Measurements from ENCODE around the gene PCDHB7.
"Not testable (repeated sequence)": the region's sequence is repeated elsewhere in the genome, so short reads cannot be mapped to it uniquely, and the experiment has no call there.

DNA sequence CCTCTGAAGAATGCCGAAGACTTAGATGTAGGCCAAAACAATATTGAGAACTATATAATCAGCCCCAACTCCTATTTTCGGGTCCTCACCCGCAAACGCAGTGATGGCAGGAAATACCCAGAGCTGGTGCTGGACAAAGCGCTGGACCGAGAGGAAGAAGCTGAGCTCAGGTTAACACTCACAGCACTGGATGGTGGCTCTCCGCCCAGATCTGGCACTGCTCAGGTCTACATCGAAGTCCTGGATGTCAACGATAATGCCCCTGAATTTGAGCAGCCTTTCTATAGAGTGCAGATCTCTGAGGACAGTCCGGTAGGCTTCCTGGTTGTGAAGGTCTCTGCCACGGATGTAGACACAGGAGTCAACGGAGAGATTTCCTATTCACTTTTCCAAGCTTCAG is 42.1 kb downstream of the PCDHB7 start:
- TF ChIP-seq, protein P1, sequence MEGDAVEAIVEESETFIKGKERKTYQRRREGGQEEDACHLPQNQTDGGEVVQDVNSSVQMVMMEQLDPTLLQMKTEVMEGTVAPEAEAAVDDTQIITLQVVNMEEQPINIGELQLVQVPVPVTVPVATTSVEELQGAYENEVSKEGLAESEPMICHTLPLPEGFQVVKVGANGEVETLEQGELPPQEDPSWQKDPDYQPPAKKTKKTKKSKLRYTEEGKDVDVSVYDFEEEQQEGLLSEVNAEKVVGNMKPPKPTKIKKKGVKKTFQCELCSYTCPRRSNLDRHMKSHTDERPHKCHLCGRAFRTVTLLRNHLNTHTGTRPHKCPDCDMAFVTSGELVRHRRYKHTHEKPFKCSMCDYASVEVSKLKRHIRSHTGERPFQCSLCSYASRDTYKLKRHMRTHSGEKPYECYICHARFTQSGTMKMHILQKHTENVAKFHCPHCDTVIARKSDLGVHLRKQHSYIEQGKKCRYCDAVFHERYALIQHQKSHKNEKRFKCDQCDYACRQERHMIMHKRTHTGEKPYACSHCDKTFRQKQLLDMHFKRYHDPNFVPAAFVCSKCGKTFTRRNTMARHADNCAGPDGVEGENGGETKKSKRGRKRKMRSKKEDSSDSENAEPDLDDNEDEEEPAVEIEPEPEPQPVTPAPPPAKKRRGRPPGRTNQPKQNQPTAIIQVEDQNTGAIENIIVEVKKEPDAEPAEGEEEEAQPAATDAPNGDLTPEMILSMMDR (conservative IDR thresholded peaks at IDR 0.05; ENCODE audit: low read depth, low read length): not testable (repeated sequence)
- TF ChIP-seq SMC3 (IDR thresholded peaks at IDR 0.05; ENCODE audit: low read depth, low read length); RAD21 (IDR thresholded peaks at IDR 0.05; ENCODE audit: low read length): not testable (repeated sequence)

Data from IMR-90 (cell line).